HepG2 (cell line): ENCODE measurements around the gene RFPL4AL1. TPM values are rescaled to one million over a fixed set of nuclear protein-coding genes. Genes with fewer than 3 reads are reported as not detected.

Experiments
- SNAPC4 ChIP-seq: sonication (generic); formaldehyde crosslinking; IDR thresholded peaks from 2 replicates; pipeline ENCODE4 v1.4.0; 2020; ENCODE audit warnings: mild to moderate bottlenecking, missing genetic modification reagents
- ZNF205 ChIP-seq: IDR thresholded peaks from 2 replicates; pipeline ENCODE4 v1.6.1; 2018; ENCODE audit warnings: missing biosample characterization, missing genetic modification reagents
- ZNF275 ChIP-seq: sonication (generic); formaldehyde crosslinking; IDR thresholded peaks from 2 replicates; pipeline ENCODE4 v1.8.0; 2022; ENCODE audit warnings: missing genetic modification reagents, mild to moderate bottlenecking, inconsistent platforms, borderline replicate concordance
- polyA plus RNA-seq, 8 experiments: library from polyadenylated mRNA; depleted of rRNA in 3 of 8; stranded (reverse) in 7 of 8; unstranded in 1 of 8; fragments of >200 nt; fragmentation: Illumina TruSeq in 4 of 8; extraction: Trizol in 4 of 8; gene quantifications; 2 replicates each; pipeline versions ENCODE4 v1.2.1 to v1.2.3, GENCODE V29; 2011 to 2016; ENCODE audit warnings: low read depth in 4 of 8, missing spikeins in 1 of 8, mixed read lengths in 1 of 8; ENCODE audit not compliant: insufficient read depth in 1 of 8
- total RNA-seq, 5 experiments: library from RNA; depleted of rRNA; stranded (reverse); fragments of >200 nt; fragmentation: Illumina TruSeq; extraction: Trizol; gene quantifications; 2 replicates each; pipeline ENCODE4 v1.2.3, GENCODE V29; 2016; ENCODE audit warnings: low read depth in 1 of 5
- TF ChIP-seq, protein P1 (sequence below): sonication (generic); formaldehyde crosslinking; IDR thresholded peaks from 2 replicates; pipeline ENCODE4 v1.4.0; 2020; ENCODE audit warnings: missing genetic modification reagents
- TF ChIP-seq, protein P2 (sequence below): sonication (generic); formaldehyde crosslinking; IDR thresholded peaks from 2 replicates; pipeline ENCODE4 v1.4.0; 2020; ENCODE audit warnings: low read depth, mild to moderate bottlenecking, missing genetic modification reagents
- TF ChIP-seq, protein P3 (sequence below): IDR thresholded peaks from 2 replicates; pipeline ENCODE4 v1.6.1; 2016; ENCODE audit warnings: missing biosample characterization, missing genetic modification reagents, low read depth

Gene RFPL4AL1
- total and polyA plus RNA-seq, 2 of the 13 experiments (the other 11 are each of a cell fraction or from before 2014, with no cell fraction given), result not detected

DNA sequence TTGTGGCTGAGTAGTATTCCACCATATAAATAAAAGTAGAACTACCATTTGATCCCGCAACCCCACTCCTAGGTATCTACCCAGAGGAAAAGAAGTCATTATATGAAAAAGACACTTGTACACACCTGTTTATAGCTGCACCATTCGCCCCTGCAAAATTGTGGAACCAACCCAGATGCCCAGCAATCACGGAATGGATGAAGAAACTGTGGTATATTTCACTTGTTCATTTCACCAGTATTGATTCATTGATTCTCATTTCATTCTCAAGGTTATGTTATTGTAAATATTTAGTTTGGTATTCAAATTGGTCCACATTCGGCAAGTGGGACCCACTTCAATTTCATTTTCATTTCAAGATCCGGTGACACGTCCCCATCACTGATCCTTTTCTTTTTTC, 18.2 kb upstream of the RFPL4AL1 start (continued):
- TF ChIP-seq ZNF275 (CRISPR knock-in tag), result no peak
- TF ChIP-seq ZNF205, result no peak
- TF ChIP-seq, protein P1, sequence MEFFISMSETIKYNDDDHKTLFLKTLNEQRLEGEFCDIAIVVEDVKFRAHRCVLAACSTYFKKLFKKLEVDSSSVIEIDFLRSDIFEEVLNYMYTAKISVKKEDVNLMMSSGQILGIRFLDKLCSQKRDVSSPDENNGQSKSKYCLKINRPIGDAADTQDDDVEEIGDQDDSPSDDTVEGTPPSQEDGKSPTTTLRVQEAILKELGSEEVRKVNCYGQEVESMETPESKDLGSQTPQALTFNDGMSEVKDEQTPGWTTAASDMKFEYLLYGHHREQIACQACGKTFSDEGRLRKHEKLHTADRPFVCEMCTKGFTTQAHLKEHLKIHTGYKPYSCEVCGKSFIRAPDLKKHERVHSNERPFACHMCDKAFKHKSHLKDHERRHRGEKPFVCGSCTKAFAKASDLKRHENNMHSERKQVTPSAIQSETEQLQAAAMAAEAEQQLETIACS (CRISPR knock-in tag), result no peak
- TF ChIP-seq, protein P2, sequence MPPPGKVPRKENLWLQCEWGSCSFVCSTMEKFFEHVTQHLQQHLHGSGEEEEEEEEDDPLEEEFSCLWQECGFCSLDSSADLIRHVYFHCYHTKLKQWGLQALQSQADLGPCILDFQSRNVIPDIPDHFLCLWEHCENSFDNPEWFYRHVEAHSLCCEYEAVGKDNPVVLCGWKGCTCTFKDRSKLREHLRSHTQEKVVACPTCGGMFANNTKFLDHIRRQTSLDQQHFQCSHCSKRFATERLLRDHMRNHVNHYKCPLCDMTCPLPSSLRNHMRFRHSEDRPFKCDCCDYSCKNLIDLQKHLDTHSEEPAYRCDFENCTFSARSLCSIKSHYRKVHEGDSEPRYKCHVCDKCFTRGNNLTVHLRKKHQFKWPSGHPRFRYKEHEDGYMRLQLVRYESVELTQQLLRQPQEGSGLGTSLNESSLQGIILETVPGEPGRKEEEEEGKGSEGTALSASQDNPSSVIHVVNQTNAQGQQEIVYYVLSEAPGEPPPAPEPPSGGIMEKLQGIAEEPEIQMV (CRISPR knock-in tag), result no peak
- TF ChIP-seq, protein P3, sequence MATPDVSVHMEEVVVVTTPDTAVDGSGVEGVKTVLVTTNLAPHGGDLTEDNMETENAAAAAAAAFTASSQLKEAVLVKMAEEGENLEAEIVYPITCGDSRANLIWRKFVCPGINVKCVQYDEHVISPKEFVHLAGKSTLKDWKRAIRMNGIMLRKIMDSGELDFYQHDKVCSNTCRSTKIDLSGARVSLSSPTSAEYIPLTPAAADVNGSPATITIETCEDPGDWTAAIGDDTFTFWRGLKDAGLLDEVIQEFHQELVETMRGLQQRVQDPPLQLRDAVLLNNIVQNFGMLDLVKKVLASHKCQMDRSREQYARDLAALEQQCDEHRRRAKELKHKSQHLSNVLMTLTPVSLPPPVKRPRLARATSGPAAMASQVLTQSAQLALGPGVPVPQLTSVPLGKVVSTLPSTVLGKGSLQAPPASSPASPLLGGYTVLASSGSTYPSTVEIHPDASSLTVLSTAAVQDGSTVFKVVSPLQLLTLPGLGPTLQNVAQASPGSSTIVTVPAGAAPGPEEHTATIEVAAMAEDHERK (CRISPR knock-in tag), result no peak
- no peak for TF ChIP-seq SNAPC4
